RPMI8226 (cell line): ENCODE data around the gene ZNF441.
"Not testable (repeated sequence)": the region's sequence is repeated elsewhere in the genome, so short reads cannot be mapped to it uniquely, and the experiment has no call there.

Experiments
- DNase-seq: peaks from one replicate; pipeline ENCODE4 v3.0.0-alpha.2; 2015

The ZNF441 gene

DNA sequence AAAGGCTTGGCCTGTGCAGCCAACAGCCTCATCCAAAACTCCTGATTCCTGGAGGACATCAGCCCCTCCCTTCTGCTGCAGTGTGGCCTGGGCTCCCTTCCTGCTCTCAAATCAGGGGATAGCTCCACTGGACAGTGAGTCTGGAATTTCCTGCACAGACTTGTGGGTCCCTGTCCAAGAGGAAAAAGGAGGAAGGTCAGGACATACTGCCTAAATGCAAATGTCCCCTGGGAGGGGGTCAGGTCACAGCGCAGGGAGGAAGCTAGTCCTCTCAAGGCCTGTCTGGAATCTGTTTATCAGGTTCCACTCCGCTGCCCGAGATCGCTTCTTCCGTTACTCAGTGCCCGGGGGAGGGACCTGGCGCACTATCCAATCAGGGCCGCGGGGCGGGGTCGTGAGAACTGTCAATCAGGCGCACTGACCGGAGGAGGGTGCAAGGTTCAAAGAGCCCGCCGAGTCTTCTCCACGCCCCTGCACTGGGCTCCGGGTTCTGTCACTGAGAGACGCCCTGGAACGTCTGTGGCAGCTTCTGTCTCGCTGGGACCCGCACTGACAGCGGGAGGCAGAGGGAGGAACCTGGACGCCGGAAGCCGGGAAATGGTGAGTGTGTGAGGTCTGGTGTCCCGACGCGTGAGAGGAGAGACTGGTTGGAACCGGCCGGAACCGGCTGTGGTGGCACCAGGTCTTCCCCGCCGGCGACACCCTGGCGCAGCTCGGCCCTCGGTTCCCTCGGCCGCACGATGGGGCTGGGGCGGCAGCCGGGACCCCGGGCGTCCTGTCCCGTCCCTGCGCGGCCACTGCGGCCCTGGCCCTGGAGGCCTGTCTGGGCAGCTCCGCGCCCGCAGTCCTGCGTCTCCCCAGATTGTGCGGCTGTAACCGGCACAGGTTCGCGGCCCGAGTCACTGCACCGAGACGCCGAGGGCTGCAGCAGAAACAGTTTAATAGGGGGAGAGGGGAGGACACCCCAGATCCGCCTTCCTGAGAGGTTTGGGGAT lies at the start of gene ZNF441:
Gene ZNF441 (plus strand): TSS at position 404 of the 995 bp plus-strand sequence. CDS start 194 bp downstream, at position 598.
- DNase-seq = peak; percentile 97

DNA sequence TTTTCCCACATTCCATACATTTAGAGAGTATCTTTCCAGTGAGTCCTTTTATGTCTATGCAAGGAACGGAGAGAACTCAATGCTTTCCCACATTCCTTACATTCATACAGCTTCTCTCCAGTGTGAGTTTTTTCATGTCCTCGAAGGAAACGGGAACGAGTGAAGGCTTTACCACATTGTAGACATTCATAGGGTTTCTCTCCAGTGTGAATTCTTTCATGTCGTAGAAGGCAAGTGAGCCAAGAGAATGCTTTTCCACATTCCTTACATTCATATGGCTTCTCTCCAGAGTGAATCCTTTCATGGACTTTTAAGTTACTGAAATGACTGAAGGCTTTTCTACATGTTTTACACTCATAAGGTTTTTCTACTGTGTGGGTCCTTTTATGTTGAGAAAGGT lies 45.1 kb upstream of the ZNF441 start:
- DNase-seq = no peak

DNA sequence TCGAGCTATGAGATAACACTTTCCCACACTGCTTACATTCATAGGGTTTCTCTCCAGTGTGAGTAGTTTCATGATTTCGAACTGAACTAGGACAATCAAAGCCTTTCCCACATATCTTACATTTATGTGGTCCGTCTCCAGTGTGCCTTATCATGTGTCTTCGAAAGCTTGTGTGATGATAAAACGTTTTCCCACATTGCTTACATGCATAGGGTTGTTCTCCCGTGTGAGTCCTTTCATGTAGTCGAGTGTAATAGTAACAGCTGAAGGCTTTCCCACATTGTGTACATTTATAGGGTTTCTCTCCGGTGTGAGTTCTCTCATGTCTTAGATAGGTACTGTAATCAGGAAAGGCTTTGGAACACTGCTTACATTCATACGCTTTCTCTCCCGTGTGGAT lies 44.4 kb upstream of the ZNF441 start:
- no peak for DNase-seq

GRCh38 chr19:11729586-11729985 lies 37.2 kb upstream of the ZNF441 start:
- DNase-seq = no peak

GRCh38 chr19:11735375-11735774 lies 31.4 kb upstream of the ZNF441 start:
- DNase-seq = no peak

- no peak for DNase-seq
Measured at GRCh38 chr19:11736696-11737095, 30.1 kb upstream of the ZNF441 start.

DNA sequence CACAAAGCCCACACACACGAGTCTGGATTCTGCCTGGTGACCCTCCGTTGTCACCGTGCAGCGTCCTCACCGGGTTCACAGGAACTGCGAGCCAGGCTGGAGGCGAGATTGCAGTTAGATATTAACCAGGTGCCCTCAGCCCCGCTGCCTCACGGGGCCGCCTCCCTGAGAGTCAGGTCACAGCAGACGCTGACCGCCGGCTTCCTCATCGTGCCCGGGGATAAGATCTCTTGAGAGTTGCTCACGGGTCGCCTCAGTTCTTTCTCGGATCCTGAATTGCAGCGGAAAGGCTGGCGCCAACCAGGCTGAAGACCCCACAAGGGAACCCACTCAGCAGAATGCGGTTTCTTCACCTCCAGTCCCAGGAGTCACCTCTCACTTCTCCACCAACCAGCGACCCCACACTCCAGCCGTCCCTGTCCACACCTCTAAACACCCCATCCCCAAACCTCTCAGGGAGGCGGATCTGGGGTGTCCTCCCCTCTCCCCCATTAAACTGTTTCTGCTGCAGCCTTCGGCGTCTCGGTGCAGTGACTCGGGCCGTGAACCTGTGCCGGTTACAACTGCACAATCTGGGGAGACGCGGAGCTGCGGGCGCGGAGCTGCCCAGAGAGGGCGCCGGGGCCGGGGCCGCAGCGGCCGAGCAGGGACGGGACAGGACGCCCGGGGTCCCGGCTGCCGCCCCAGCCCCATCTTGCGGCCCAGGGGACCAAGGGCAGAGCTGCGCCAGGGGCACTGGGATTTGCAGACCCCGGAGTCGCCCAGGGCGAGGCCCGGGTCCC lies 28.6 kb upstream of the ZNF441 start:
- DNase-seq = peak; percentile 71

DNA sequence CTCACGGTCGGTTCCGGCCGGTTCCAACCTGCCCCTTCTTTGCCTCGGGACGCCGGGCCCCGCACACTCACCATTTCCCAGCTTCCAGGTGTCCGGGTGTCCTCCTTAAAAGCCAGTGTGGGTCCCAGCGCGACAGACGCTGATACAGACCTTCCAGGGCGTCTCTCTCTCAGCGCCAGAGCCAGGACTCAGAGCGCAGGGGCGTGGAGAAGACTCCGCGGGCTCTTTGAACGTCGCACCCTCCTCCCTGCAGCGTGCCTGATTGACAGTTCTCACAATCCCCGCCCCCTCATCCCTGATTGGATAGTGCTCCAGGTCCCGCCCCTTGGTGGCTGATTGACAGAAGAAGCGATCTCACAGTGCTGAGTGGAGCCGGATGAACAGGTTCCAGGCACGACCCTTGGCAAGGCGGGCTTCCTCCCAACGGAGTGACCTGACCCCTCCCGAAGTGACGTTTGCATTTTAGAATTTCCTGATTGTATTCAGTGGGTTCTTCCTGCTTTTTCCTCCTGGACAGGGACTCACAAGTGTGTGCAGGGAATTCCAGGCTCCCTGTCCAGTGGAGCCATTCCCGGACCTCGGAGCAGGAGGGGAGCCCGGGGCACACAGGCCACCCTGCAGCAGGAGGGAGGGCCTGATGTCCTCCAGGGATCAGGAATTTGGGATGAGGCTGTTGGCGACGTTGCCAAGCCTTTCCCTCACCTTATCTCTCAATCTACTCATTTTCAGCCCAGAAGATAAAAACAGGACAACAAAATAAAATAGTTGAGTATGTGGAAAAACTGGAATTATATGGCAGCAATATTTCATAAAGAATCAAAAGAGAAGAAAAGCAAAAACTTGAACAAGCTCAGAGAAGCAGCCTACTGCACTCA lies 27.8 kb upstream of the ZNF441 start, which contains the start of gene ZNF823:
Gene ZNF823 (minus strand): TSS at position 201 of the 875 bp plus-strand sequence. CDS start 127 bp downstream, at position 74.
- DNase-seq = peak; percentile 98

- DNase-seq = no peak
Measured at GRCh38 chr19:11745869-11746268, 20.9 kb upstream of the ZNF441 start.

- no peak for DNase-seq
Measured at GRCh38 chr19:11747277-11747676, 19.5 kb upstream of the ZNF441 start.

DNA sequence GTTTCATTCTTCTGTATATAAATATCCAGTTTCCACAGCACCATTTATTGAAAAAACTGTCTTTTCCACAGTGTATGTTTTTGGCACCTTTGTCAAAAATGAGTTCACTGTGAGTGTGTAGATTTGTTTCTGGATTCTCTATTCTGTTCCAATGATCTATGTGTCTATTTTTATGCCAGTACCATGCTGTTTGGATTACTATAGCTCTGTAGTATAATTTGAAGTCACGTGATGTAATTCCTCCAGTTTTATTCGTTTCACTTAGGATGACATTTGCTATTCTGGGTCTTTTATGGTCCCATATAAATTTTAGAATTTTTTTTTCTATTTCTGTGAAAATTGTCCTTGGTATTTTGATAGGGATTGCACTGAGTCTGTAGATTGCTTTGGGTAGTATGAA lies 17.0 kb upstream of the ZNF441 start:
- no peak for DNase-seq

GRCh38 chr19:11752244-11752736 lies 14.5 kb upstream of the ZNF441 start:
- no peak for DNase-seq

DNA sequence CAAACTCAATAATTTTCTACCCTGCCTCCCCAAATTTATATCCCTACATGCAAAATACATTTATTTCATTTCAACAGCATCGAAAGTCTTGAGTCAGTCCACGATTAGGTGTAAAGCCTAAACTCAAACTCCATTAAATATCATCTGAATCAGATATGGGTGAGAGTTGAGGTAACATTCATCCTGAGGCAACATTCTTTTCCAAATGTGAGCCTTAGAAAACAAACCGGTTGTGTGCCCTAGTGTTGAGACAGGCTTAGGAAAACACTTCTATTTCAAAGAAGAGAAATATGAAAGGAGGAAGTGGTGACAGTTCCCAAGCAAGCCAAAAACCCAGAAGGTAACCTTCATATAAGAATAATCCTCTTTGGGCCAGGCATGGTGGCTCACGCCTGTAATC lies 12.1 kb upstream of the ZNF441 start:
- no peak for DNase-seq

DNA sequence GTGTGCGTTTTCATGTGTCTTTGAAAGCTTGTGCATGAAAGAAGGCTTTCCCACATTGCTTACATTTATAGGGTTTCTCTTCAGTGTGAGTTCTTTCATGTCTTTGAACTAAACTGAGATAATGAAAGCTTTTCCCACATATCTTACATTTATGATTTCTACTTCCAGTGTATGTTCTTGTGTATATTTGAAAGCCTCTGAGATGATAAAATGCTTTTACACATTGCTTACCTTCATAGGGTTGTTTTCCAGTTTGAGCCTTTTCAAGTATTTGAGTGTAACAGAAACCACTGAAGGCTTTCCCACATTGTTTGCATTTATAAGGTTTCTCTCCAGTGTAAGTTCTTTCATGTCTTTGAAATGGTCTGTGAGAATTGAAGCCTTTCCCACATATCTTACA lies 9.8 kb upstream of the ZNF441 start:
- DNase-seq = no peak

DNA sequence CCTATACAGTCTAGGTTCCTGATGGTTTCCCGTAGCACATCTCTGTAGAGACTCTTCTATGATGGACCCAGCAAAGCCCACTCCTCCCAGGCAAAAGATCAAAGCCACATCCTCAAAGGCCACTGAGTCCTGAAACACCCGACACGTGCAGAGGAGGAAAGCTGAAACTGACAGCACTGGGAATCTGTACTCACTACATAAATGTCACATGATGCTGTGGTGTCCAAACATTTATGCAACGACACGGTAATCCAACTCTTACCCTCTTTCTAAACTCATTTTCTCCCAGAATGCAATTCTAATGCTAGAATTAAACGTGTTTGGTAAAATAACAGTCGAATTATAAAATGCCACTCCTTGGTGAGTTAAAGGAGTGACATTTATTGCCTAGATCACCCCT lies 7.0 kb upstream of the ZNF441 start:
- DNase-seq = no peak

GRCh38 chr19:11763117-11763516 lies 3.7 kb upstream of the ZNF441 start:
- peak; percentile 11 for DNase-seq

- DNase-seq = no peak
Measured at GRCh38 chr19:11763611-11764010, 3.2 kb upstream of the ZNF441 start.

DNA sequence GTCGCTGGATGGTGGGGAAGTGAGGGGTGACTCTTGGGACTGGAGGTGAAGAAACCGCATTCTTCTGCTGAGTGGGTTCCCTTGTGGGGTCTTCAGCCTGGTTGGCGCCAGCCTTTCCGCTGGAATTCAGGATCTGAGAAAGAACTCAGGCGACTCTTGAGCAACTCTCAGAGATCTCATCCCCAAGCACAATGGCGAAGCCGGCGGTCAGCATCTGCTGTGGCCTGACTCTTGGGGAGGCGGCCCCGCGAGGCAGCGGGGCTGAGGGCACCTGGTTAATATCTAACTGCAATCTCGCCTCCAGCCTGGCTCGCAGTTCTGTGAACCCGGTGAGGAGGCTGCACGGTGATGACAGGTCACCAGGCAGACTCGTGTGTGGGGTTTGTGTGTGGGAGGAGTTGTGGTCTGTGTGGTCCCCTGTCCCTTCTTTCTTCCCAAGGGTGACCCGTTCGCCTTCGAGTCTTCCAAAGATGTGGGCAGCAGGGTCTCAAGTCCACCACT lies 883 bp downstream of the ZNF441 start:
- DNase-seq = peak; percentile 42

- DNase-seq = no peak
Measured at GRCh38 chr19:11769995-11770394, 3.2 kb downstream of the ZNF441 start.

DNA sequence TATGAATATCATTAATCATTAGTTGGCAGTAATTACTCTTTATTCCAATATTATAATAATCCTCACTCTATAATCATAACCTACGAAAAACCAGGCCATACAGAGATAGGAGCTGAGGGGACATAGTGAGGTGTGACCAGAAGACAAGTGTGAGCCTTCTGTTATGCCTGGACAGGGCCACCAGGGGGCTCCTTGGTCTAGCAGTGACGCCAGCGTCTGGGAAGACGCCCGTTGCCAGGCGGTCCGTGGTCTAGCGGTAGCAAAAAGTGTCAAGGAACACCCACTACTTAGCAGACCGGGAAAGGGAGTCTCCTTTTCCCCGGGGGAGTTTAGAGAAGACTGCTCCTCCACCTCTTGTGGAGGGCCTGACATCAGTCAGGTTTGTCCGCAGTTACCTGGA lies 4.7 kb downstream of the ZNF441 start:
- DNase-seq = not testable (repeated sequence)

GRCh38 chr19:11776669-11777068 lies 9.9 kb downstream of the ZNF441 start:
- not testable (repeated sequence) for DNase-seq

- no peak for DNase-seq
Measured at GRCh38 chr19:11780431-11781020, 13.7 kb downstream of the ZNF441 start.
